ENCODE measurements around the gene CCDC197.

Gene CCDC197

GRCh38 chr14:93964820-93965286, 32.2 kb upstream of the CCDC197 start:
- TF ChIP-seq EZH2 (IDR thresholded peaks at IDR 0.05; ENCODE audit: borderline replicate concordance, low read depth, low read length, severe bottlenecking) (no peak), CTCF (IDR thresholded peaks at IDR 0.05; ENCODE audit: borderline replicate concordance, extremely low read depth, low read length, poor library complexity, severe bottlenecking) (no peak)
- H3K9me3 ChIP-seq (ENCODE audit: insufficient read depth, low read length, severe bottlenecking), result no peaks in the 10 kb centered on the region
- peaks cover 8% of the 10 kb centered on the region; the same call in 1 of the 2 replicates for H4K20me1 ChIP-seq (ENCODE audit: insufficient read depth, low read length)
- H3K9ac ChIP-seq (ENCODE audit: low read depth, low read length), result no peak overlapping the region
- H3K36me3 ChIP-seq (ENCODE audit: insufficient read depth, low read length), result no peaks in the 10 kb centered on the region
- H3K4me3 ChIP-seq (ENCODE audit: low read depth in 1 of 2, low read length in 2 of 2), result no peak overlapping the region
- H3K4me2 ChIP-seq (ENCODE audit: insufficient read depth, low read length), result no peak overlapping the region
- H2AFZ ChIP-seq (ENCODE audit: low read depth, low read length), result no peak overlapping the region
- peaks cover 6% of the 10 kb centered on the region for H3K27me3 ChIP-seq (ENCODE audit: insufficient read depth, low read length, poor library complexity)
- H3K4me1 ChIP-seq (ENCODE audit: insufficient read depth, low read length), result no peaks in the 10 kb centered on the region
- DNase-seq, result no peak
- H3K79me2 ChIP-seq (ENCODE audit: insufficient read depth, low read length), result no peaks in the 10 kb centered on the region
- no peak overlapping the region for H3K27ac ChIP-seq (ENCODE audit: low read length)
- no peak for ATAC-seq (ENCODE audit: insufficient read depth, low read depth)

GRCh38 chr14:93965287-93965821, 31.7 kb upstream of the CCDC197 start:
- no peaks in the 10 kb centered on the region for H3K79me2 ChIP-seq (ENCODE audit: insufficient read depth, low read length)
- peaks cover 8% of the 10 kb centered on the region; the same call in 1 of the 2 replicates for H4K20me1 ChIP-seq (ENCODE audit: insufficient read depth, low read length)
- TF ChIP-seq EZH2 (IDR thresholded peaks at IDR 0.05; ENCODE audit: borderline replicate concordance, low read depth, low read length, severe bottlenecking), result no peak
- no peak for TF ChIP-seq CTCF (IDR thresholded peaks at IDR 0.05; ENCODE audit: borderline replicate concordance, extremely low read depth, low read length, poor library complexity, severe bottlenecking)
- H3K4me2 ChIP-seq (ENCODE audit: insufficient read depth, low read length), result no peak overlapping the region
- no peak overlapping the region for H3K4me3 ChIP-seq (ENCODE audit: low read depth in 1 of 2, low read length in 2 of 2)
- no peak overlapping the region for H3K9ac ChIP-seq (ENCODE audit: low read depth, low read length)
- H3K9me3 ChIP-seq (ENCODE audit: insufficient read depth, low read length, severe bottlenecking), result no peaks in the 10 kb centered on the region
- H3K27me3 ChIP-seq (ENCODE audit: insufficient read depth, low read length, poor library complexity), result peaks cover 6% of the 10 kb centered on the region
- H2AFZ ChIP-seq (ENCODE audit: low read depth, low read length), result no peak overlapping the region
- H3K27ac ChIP-seq (ENCODE audit: low read length), result no peak overlapping the region
- no peaks in the 10 kb centered on the region for H3K36me3 ChIP-seq (ENCODE audit: insufficient read depth, low read length)
- ATAC-seq (ENCODE audit: insufficient read depth, low read depth), result no peak
- DNase-seq, result no peak
- no peaks in the 10 kb centered on the region for H3K4me1 ChIP-seq (ENCODE audit: insufficient read depth, low read length)

- no peak for TF ChIP-seq EZH2 (IDR thresholded peaks at IDR 0.05; ENCODE audit: borderline replicate concordance, low read depth, low read length, severe bottlenecking)
- TF ChIP-seq CTCF (IDR thresholded peaks at IDR 0.05; ENCODE audit: borderline replicate concordance, extremely low read depth, low read length, poor library complexity, severe bottlenecking), result no peak
- no peak overlapping the region for H3K4me3 ChIP-seq (ENCODE audit: low read depth in 1 of 2, low read length in 2 of 2)
- H2AFZ ChIP-seq (ENCODE audit: low read depth, low read length), result no peak overlapping the region
- H3K4me2 ChIP-seq (ENCODE audit: insufficient read depth, low read length), result no peak overlapping the region
- no peaks in the 10 kb centered on the region for H3K79me2 ChIP-seq (ENCODE audit: insufficient read depth, low read length)
- no peaks in the 10 kb centered on the region for H3K36me3 ChIP-seq (ENCODE audit: insufficient read depth, low read length)
- peaks cover 8% of the 10 kb centered on the region; the same call in 1 of the 2 replicates for H4K20me1 ChIP-seq (ENCODE audit: insufficient read depth, low read length)
- no peak overlapping the region for H3K27ac ChIP-seq (ENCODE audit: low read length)
- no peak for ATAC-seq (ENCODE audit: insufficient read depth, low read depth)
- H3K27me3 ChIP-seq (ENCODE audit: insufficient read depth, low read length, poor library complexity), result peaks cover 6% of the 10 kb centered on the region
- H3K4me1 ChIP-seq (ENCODE audit: insufficient read depth, low read length), result no peaks in the 10 kb centered on the region
- H3K9me3 ChIP-seq (ENCODE audit: insufficient read depth, low read length, severe bottlenecking), result no peaks in the 10 kb centered on the region
- no peak overlapping the region for H3K9ac ChIP-seq (ENCODE audit: low read depth, low read length)
- no peak for DNase-seq
Measured at GRCh38 chr14:93965946-93966474, 31.1 kb upstream of the CCDC197 start.

Measured in DND-41 (cell line).